Measurements from ENCODE around the gene DPYD. TPM values are rescaled to one million over a fixed set of nuclear protein-coding genes. Genes with fewer than 3 reads are reported as not detected.

The DPYD gene
- total and polyA plus RNA-seq, 7 experiments from 2014 or later: 52.6 to 87.2 (median 57.4) TPM

GRCh38 chr1:97073169-97073568 lies 847.7 kb downstream of the DPYD start:
- ATAC-seq: no peak
- Histone ChIP-seq H3K4me1 (ENCODE audit: control insufficient read depth in 2 of 2, insufficient read depth in 2 of 2, low read length in 2 of 2) (no peaks in the 10 kb centered on the region), H3K36me3 (ENCODE audit: control insufficient read depth in 2 of 3, insufficient read depth in 3 of 3, low read length in 3 of 3) (no peaks in the 10 kb centered on the region), H3K4me3 (ENCODE audit: low read length) (no peak overlapping the region), H3K27me3 (ENCODE audit: control insufficient read depth in 2 of 2, insufficient read depth in 2 of 2, low read length in 2 of 2) (no peaks in the 10 kb centered on the region), H3K9me3 (ENCODE audit: control insufficient read depth in 2 of 3, low read length in 3 of 3) (no peaks in the 10 kb centered on the region), H3K27ac (ENCODE audit: low read depth, low read length) (no peak overlapping the region)
- Mint-ChIP-seq H3K9me3 (no peaks in the 10 kb centered on the region), H3K27ac (no peak overlapping the region), H3K36me3 (peaks cover 0 to 13% (median 0%) of the 10 kb centered on the region in 5 donors), H3K27me3 (no peaks in the 10 kb centered on the region), H3K4me3 (no peak overlapping the region), H3K4me1 (no peaks in the 10 kb centered on the region)
- CTCF ChIA-PET: no interaction called here
- DNase-seq: no peak
- intact Hi-C loops (cut with micrococcal nuclease): no loop called here
- POLR2A ChIA-PET: no interaction called here

GRCh38 chr1:97071173-97071572 lies 849.7 kb downstream of the DPYD start:
- no peak overlapping the region for H3K27ac Mint-ChIP-seq
- Histone ChIP-seq H3K4me3 (ENCODE audit: low read length) (no peak overlapping the region), H3K27ac (ENCODE audit: low read depth, low read length) (no peak overlapping the region), H3K4me1 (ENCODE audit: control insufficient read depth in 2 of 2, insufficient read depth in 2 of 2, low read length in 2 of 2) (no peaks in the 10 kb centered on the region), H3K36me3 (ENCODE audit: control insufficient read depth in 2 of 3, insufficient read depth in 3 of 3, low read length in 3 of 3) (no peaks in the 10 kb centered on the region), H3K9me3 (ENCODE audit: control insufficient read depth in 2 of 3, low read length in 3 of 3) (no peaks in the 10 kb centered on the region), H3K27me3 (ENCODE audit: control insufficient read depth in 2 of 2, insufficient read depth in 2 of 2, low read length in 2 of 2) (no peaks in the 10 kb centered on the region)
- H3K27me3 Mint-ChIP-seq: no peaks in the 10 kb centered on the region
- ATAC-seq: no peak
- H3K9me3 Mint-ChIP-seq: peaks cover 0 to 2% (median 0%) of the 10 kb centered on the region in 11 donors
- no peaks in the 10 kb centered on the region for H3K4me1 Mint-ChIP-seq
- POLR2A ChIA-PET: no interaction called here
- H3K36me3 Mint-ChIP-seq: peaks cover 0 to 5% (median under 1%) of the 10 kb centered on the region in 5 donors
- intact Hi-C loops (cut with micrococcal nuclease): no loop called here
- no peak for DNase-seq
- CTCF ChIA-PET: no interaction called here
- H3K4me3 Mint-ChIP-seq: no peak overlapping the region

- no peaks in the 10 kb centered on the region for H3K4me1 Mint-ChIP-seq
- Histone ChIP-seq H3K9me3 (ENCODE audit: control insufficient read depth in 2 of 3, low read length in 3 of 3) (no peaks in the 10 kb centered on the region), H3K27me3 (ENCODE audit: control insufficient read depth in 2 of 2, insufficient read depth in 2 of 2, low read length in 2 of 2) (no peaks in the 10 kb centered on the region), H3K36me3 (ENCODE audit: control insufficient read depth in 2 of 3, insufficient read depth in 3 of 3, low read length in 3 of 3) (no peaks in the 10 kb centered on the region), H3K4me3 (ENCODE audit: low read length) (no peak overlapping the region), H3K4me1 (ENCODE audit: control insufficient read depth in 2 of 2, insufficient read depth in 2 of 2, low read length in 2 of 2) (no peaks in the 10 kb centered on the region), H3K27ac (ENCODE audit: low read depth, low read length) (no peak overlapping the region)
- no peaks in the 10 kb centered on the region for H3K27me3 Mint-ChIP-seq
- intact Hi-C loops (cut with micrococcal nuclease): no loop called here
- POLR2A ChIA-PET: no interaction called here
- DNase-seq (no peak), ATAC-seq (no peak)
- H3K4me3 Mint-ChIP-seq: no peak overlapping the region
- H3K9me3 Mint-ChIP-seq: peaks cover 0 to 2% (median 0%) of the 10 kb centered on the region in 11 donors
- H3K36me3 Mint-ChIP-seq: peaks cover 0 to 5% (median 0%) of the 10 kb centered on the region in 5 donors
- H3K27ac Mint-ChIP-seq: no peak overlapping the region
- CTCF ChIA-PET: no interaction called here
Measured at GRCh38 chr1:97070376-97070775, 850.5 kb downstream of the DPYD start.

- Histone ChIP-seq H3K4me3 (ENCODE audit: low read length) (no peak overlapping the region), H3K27me3 (ENCODE audit: control insufficient read depth in 2 of 2, insufficient read depth in 2 of 2, low read length in 2 of 2) (no peaks in the 10 kb centered on the region), H3K9me3 (ENCODE audit: control insufficient read depth in 2 of 3, low read length in 3 of 3) (no peaks in the 10 kb centered on the region), H3K27ac (ENCODE audit: low read depth, low read length) (no peak overlapping the region), H3K4me1 (ENCODE audit: control insufficient read depth in 2 of 2, insufficient read depth in 2 of 2, low read length in 2 of 2) (no peaks in the 10 kb centered on the region), H3K36me3 (ENCODE audit: control insufficient read depth in 2 of 3, insufficient read depth in 3 of 3, low read length in 3 of 3) (no peaks in the 10 kb centered on the region)
- Mint-ChIP-seq H3K9me3 (peaks cover 0 to 2% (median 0%) of the 10 kb centered on the region in 11 donors), H3K4me3 (no peak overlapping the region), H3K4me1 (no peaks in the 10 kb centered on the region), H3K36me3 (peaks cover 0 to 5% (median 0%) of the 10 kb centered on the region in 5 donors), H3K27ac (no peak overlapping the region), H3K27me3 (no peaks in the 10 kb centered on the region)
- CTCF ChIA-PET: no interaction called here
- no peak for ATAC-seq
- intact Hi-C loops (cut with micrococcal nuclease): no loop called here
- no peak for DNase-seq
- POLR2A ChIA-PET: no interaction called here
Measured at GRCh38 chr1:97069312-97069711, 851.5 kb downstream of the DPYD start.

GRCh38 chr1:97066860-97067259 lies 854.0 kb downstream of the DPYD start:
- no peaks in the 10 kb centered on the region for H3K27me3 ChIP-seq (ENCODE audit: control insufficient read depth in 2 of 2, insufficient read depth in 2 of 2, low read length in 2 of 2)
- ChIA-PET CTCF (no interaction called here), POLR2A (no interaction called here)
- no peak overlapping the region for H3K4me3 Mint-ChIP-seq
- H3K36me3 ChIP-seq (ENCODE audit: control insufficient read depth in 2 of 3, insufficient read depth in 3 of 3, low read length in 3 of 3): no peaks in the 10 kb centered on the region
- ATAC-seq (no peak), DNase-seq (no peak)
- intact Hi-C loops (cut with micrococcal nuclease): no loop called here
- H3K27me3 Mint-ChIP-seq: no peaks in the 10 kb centered on the region
- no peaks in the 10 kb centered on the region for H3K4me1 ChIP-seq (ENCODE audit: control insufficient read depth in 2 of 2, insufficient read depth in 2 of 2, low read length in 2 of 2)
- no peaks in the 10 kb centered on the region for H3K9me3 ChIP-seq (ENCODE audit: control insufficient read depth in 2 of 3, low read length in 3 of 3)
- H3K36me3 Mint-ChIP-seq: peaks cover 0 to 4% (median 0%) of the 10 kb centered on the region in 5 donors
- H3K4me3 ChIP-seq (ENCODE audit: low read length): no peak overlapping the region
- peaks cover 0 to 2% (median 0%) of the 10 kb centered on the region in 11 donors for H3K9me3 Mint-ChIP-seq
- no peak overlapping the region for H3K27ac Mint-ChIP-seq
- no peaks in the 10 kb centered on the region for H3K4me1 Mint-ChIP-seq
- H3K27ac ChIP-seq (ENCODE audit: low read depth, low read length): no peak overlapping the region

GRCh38 chr1:97063532-97063931 lies 857.3 kb downstream of the DPYD start:
- DNase-seq (no peak), ATAC-seq (no peak)
- no peaks in the 10 kb centered on the region for H3K4me1 ChIP-seq (ENCODE audit: control insufficient read depth in 2 of 2, insufficient read depth in 2 of 2, low read length in 2 of 2)
- H3K9me3 Mint-ChIP-seq: peaks cover 0 to 10% (median 3%) of the 10 kb centered on the region in 11 donors
- H3K4me1 Mint-ChIP-seq: no peaks in the 10 kb centered on the region
- peaks cover 0 to 4% (median 0%) of the 10 kb centered on the region in 5 donors for H3K27me3 Mint-ChIP-seq
- H3K4me3 ChIP-seq (ENCODE audit: low read length): no peak overlapping the region
- H3K36me3 Mint-ChIP-seq: peaks cover 0 to 4% (median 0%) of the 10 kb centered on the region in 5 donors
- no peaks in the 10 kb centered on the region for H3K27me3 ChIP-seq (ENCODE audit: control insufficient read depth in 2 of 2, insufficient read depth in 2 of 2, low read length in 2 of 2)
- H3K27ac ChIP-seq (ENCODE audit: low read depth, low read length): no peak overlapping the region
- H3K36me3 ChIP-seq (ENCODE audit: control insufficient read depth in 2 of 3, insufficient read depth in 3 of 3, low read length in 3 of 3): no peaks in the 10 kb centered on the region
- CTCF ChIA-PET: no interaction called here
- H3K9me3 ChIP-seq (ENCODE audit: control insufficient read depth in 2 of 3, low read length in 3 of 3): no peaks in the 10 kb centered on the region
- no peak overlapping the region for H3K27ac Mint-ChIP-seq
- intact Hi-C loops (cut with micrococcal nuclease): no loop called here
- no peak overlapping the region for H3K4me3 Mint-ChIP-seq
- POLR2A ChIA-PET: no interaction called here

GRCh38 chr1:97061604-97062003 lies 859.2 kb downstream of the DPYD start:
- Mint-ChIP-seq H3K27me3 (peaks cover 0 to 4% (median 0%) of the 10 kb centered on the region in 5 donors), H3K27ac (no peak overlapping the region)
- POLR2A ChIA-PET: no interaction called here

More at GRCh38 chr1:97061604-97062003, 859.2 kb downstream of the DPYD start:
- intact Hi-C loops (cut with micrococcal nuclease): no loop called here
- Histone ChIP-seq H3K36me3 (ENCODE audit: control insufficient read depth in 2 of 3, insufficient read depth in 3 of 3, low read length in 3 of 3) (no peaks in the 10 kb centered on the region), H3K4me3 (ENCODE audit: low read length) (no peak overlapping the region), H3K9me3 (ENCODE audit: control insufficient read depth in 2 of 3, low read length in 3 of 3) (peaks cover 0 to 4% (median 0%) of the 10 kb centered on the region in 3 experiments), H3K27me3 (ENCODE audit: control insufficient read depth in 2 of 2, insufficient read depth in 2 of 2, low read length in 2 of 2) (no peaks in the 10 kb centered on the region), H3K27ac (ENCODE audit: low read depth, low read length) (no peak overlapping the region), H3K4me1 (ENCODE audit: control insufficient read depth in 2 of 2, insufficient read depth in 2 of 2, low read length in 2 of 2) (no peaks in the 10 kb centered on the region)
- CTCF ChIA-PET: no interaction called here
- Mint-ChIP-seq H3K4me1 (no peaks in the 10 kb centered on the region), H3K36me3 (peaks cover 0 to 2% (median 0%) of the 10 kb centered on the region in 5 donors), H3K4me3 (no peak overlapping the region), H3K9me3 (peaks cover 0 to 26% (median 7%) of the 10 kb centered on the region in 11 donors)
- no peak for ATAC-seq
- DNase-seq: no peak
